Head of caudate nucleus (tissue), 42 donors: Measurements from ENCODE around the gene IGSF9.
A peak's percentile ranks its signal among the peaks of the same experiment; 100 is the strongest.
"Not testable (repeated sequence)": the region's sequence is repeated elsewhere in the genome, so short reads cannot be mapped to it uniquely, and the experiment has no call there.

Experiments
- DNase-seq, 42 donors: peaks; one replicate each; pipeline versions ENCODE4 v3.0.0 to v3.0.0-alpha.2; 2020 to 2021; ENCODE audit warnings: mixed read lengths in 7 of 42
- intact Hi-C: fragments of 100-400 bp; cut with DNase I; formaldehyde crosslinking; loops from one replicate; pipeline ENCODE4 v1.15.0; 2022

Gene IGSF9

DNA sequence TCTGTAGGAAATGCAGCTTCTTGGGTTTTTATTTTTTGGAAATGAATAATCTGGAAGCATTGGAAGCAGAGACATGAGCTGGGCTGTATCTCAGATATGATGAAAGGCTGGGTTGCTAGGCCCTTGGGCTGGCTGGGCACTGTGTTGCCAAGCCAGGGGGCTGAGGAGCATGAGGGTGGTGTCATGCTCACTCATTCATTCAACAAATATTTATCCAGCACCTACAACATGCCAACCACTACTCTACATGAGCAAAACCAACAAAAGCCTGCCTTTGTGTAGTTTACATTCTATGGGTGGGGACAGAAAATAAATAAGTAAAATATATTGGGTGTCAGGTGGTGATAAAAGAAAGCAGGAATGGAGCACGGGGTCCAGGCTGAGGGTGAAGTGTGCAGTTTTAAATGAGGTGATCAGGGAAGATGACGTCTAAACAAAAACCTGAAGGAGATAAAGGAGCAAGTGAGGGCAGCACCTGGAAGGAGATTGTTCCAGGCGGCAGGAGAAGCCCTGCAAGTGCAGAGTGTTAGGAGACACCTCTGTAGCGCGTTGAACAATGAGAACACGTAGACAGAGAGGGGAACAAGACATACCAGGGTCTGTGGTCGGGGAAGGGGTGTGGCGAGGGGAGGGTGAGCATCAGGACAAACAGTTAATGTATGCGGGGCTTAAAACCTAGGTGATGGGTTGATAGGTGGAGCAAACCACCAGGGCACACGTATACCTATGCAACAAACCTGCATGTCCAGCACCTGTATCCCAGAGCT, 31.0 kb downstream of the IGSF9 start:
- intact Hi-C loops, result no loop called here
- DNase-seq, result no peak

DNA sequence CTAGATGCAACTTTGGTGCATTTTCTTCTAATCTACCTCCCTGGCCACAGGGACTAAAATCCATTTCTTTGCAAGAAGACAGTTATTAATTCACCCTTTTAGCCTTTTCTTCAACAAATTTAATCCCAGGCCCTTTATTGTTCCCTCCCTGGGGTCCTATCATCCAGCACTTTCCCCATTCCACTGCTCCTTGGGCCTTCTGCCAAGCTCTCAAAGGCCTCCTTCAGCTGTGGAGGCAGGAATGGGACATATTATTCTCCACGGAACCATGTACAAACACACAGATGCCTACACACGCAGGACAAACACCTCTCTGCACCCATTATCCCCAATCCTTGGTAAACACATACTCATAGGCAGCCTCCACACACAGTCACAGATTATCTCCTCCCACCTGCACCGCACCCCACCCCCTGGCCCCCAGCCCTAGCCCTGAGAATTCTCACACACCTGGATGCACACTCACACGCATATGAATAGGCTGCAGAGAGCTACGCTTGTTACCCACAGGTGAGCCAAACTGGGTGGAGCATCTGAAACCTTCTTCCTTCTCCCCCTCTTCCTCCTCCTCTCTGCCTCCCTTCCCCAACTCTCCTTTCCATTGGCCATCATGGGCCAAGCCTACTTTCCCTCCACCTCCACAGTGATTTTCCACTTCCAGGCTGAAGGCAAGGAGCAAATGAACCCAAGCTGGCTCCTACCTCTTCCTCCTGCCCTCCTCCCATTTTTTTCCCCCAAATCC, 31.8 kb downstream of the IGSF9 start:
- DNase-seq, result no peak
- intact Hi-C loops, result no loop called here

DNA sequence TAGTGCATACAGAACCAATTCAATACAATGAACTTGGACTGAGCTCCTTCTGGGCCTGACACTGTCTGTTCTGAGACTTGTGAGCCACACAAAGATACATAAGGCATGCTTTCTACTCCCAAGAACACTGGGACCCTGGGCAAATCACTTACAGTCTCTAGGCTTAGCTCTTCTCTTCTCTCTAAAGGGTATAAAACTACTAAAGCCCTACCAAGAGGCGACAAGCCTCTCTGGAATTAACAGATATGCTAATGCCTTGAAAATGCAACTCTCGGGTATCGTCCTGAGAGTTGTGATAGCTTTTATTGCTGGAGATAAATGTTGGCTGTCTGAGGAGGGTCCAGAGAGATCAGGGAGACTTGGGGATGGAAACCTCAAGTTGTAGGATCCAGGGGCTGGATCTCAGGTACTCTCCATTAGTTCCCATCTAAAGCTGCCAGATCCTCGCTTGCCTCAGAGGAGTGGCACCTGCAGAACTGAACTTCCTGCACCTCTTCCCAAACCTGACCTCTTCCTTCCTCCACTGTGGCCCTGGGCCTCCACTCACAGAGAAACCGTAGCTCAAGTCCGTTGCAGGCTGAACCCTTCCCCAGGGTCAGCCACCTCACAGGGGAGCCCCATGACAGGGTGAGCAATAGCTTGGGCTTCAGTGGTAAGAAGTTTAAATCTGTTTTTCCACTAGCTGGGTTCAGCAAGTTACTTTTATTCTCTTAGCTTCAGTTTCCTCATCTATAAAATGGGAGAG, 33.9 kb downstream of the IGSF9 start:
- intact Hi-C loops, result no loop called here
- DNase-seq, result no peak

DNA sequence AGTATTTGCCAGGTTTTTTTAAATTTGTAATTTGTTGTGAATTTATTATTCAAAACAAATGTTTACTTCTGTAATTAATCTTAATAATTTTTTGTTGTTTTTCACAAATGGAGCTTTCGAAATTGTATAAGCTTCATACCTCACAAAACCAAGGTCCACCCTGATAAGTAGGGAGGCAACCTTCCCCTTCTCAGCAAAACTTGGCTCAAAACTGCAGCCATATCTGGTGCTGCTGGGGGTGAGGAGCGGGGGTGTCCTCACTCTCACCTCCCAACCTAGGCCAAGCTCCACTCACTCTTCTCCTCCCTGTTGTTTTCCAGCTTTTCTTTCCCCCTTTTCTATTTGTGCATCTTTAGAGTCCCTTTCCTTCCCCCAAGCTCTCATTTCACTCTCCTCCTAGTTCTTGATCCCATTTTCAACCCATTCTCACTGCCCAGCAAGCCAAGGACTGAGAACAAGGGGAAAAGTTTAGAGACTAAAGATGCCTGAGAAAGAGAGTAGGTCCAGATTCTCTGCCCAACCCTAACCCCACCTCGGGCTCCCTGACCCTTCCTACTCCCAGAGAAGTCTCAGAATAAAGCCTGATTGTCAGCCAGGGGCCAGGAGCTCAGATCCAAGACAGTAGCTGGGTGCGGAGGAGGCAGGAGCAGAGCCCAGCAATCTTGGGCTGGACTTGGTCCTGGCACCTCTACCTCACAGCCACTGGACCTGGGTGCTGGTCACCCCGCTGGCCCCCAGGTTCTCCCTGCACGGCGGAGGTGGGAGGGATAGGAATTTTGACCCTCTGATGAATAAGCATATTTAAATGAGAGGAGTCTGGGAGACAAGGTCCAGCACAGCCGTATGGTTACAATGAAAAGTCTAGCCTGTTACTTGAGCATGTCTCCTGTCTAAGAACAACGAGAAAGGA, 37.1 kb downstream of the IGSF9 start:
- no peak for DNase-seq
- intact Hi-C loops, result no loop called here

DNA sequence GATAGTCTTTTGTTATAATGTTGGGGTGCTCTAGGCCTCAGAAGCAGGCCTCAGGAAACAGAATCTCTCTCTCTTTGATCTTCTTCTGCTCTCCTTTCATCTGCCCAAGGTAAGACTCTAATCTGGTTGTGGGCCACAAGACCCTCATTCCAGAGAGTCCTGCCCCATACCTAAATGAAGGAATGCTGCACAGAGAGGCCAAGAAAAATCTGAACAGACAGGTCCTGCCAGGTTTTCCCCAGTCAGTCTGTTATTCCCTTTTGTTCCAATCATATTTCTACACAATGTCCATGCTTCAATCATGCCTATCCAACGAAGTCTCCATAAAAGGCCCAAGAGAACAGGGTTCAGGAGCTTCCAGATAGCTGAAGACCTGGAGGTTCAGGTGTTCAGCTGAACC, 38.5 kb downstream of the IGSF9 start:
- DNase-seq, result no peak
- intact Hi-C loops, result no loop called here

DNA sequence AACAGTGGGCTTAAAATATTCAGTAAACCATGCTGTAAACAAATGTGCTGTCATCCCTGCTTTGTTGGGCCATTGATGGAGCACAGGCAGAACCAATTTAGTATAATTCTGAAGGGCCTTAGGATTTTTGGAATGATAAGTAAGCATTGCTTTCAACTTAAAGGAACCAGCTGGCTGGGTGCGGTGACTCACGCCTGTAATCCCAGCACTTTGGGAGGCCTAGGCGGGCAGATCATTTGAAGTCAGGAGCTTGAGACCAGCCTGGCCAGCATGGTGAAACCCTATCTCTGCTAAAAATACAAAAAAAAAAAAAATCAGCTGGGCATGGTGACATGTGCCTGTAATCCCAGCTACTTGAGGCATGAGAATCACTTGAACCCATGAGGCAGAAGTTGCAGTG, 41.4 kb downstream of the IGSF9 start:
- DNase-seq, intact Hi-C loops: not testable (repeated sequence)

DNA sequence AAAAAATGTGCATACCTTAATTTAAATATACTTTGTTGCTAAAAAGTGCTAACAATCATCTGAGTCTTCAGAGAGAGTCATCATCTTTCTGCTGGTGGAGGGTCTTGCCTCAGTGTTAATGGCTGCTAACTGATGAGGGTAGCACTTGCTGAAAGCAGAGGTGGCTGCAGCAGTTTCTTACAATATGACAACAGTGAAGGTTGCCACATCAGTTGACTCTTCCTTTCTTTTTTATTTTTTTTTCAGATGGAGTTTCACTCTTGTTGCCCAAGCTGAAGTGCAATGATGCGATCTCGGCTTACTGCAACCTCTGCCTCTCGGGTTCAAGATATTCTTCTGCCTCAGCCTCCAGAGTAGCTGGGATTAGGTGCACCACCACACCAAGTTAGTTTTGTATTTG, 42.9 kb downstream of the IGSF9 start:
- intact Hi-C loops, result no loop called here
- no peak for DNase-seq

DNA sequence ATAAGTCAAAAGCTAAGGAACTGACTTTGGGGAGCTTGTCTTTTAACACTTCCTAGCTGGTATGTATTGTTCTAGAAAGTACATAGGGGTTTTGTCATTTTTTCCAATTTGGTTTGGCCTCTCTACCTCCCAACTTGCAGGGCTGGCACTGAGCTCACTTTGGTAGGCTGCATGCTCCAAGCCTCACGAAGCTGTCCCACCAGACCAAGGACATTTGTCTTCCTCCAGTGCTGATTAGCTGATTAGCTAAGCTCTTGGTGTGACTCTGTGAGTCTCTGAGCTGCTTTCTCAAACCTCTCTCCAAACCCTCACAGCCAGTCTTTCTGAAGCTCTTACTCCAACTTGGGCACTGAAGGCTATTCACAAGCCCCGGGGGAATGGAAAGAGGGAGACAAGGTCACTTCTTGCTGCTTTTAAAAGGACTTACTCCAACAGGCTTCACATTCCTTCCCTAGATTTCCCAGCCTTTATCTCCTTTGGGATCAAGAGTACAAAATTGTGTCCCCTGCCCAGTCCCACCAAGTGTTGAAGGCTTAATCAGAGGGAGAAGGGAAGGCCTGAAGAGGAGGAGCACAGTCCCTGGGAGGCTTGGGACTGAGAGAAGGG, 44.6 kb downstream of the IGSF9 start:
- intact Hi-C loops, result no loop called here
- DNase-seq, result no peak

DNA sequence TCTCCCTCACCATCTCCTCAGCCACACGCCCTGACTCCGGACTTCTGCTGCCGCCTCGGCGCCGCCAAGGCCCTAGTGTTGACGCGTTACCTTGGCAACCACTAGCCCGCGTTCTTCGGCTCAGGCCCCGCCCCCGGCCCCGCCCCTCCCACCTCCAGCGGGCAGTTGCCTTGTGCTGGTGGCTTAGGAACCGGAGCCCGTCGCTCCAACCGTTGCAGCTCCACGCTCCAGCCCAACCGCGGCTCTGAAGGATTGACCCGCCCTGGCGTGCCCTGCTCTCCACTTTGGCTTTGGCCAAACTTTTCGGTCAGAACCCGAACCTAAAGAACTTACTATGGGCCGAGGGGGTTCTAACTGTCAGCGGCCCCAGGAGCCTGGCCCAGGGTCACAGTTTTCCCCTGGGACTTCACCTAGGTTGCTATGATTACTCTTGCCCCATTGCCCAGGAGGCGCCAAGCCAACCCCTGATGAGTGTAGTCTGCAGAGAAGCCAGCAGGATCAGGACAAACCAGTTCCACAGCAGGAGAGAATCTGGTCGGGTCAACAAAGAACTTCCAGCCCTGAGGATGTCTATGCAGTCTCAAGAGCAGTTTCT, 45.2 kb downstream of the IGSF9 start, which contains the start of gene CFAP45:
TSS of gene CFAP45 (minus strand) at position 80 of the 595 bp plus-strand sequence. CDS start at position 13, 67 bp downstream.
- peak in 1 of 42 donors; percentile 38 for DNase-seq
- intact Hi-C loops, result no loop called here

DNA sequence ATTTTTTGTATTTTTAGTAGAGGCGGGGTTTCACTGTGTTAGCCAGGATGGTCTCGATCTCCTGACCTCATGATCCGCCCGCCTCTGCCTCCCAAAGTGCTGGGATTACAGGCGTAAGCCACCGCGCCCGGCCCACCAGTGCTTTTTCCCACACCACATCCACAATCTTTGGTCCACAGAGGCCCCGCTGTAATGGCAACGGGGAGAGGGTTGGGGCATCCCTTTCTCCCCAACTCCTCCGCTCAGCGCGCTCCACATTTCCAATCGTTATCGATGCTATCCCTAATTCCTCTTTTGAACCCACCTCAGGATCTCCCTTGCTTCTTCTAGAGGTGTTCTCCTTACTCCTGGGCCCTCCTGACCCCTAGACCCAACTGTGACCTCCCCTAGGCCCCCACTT, 45.8 kb downstream of the IGSF9 start:
- intact Hi-C loops, DNase-seq: not testable (repeated sequence)

DNA sequence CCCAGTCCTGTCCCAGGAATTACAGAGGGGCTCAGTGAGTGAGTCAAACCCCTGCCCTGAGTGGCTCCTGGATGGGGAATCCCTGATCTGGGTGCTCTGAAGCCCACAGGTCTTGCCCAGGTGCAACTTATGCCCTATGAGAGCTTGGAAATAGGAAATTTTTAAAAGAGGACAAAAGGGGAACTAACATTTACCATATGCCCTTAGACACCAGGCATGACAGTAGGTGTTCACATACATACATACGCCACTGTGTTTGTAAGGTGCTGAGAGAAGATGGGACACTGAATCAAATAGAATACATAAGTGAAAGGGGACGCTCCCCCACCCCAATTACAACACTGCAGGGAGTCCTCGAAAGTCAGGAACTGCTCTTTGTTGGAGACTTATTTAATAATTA, 46.9 kb downstream of the IGSF9 start:
- no peak for DNase-seq
- intact Hi-C loops, result no loop called here

DNA sequence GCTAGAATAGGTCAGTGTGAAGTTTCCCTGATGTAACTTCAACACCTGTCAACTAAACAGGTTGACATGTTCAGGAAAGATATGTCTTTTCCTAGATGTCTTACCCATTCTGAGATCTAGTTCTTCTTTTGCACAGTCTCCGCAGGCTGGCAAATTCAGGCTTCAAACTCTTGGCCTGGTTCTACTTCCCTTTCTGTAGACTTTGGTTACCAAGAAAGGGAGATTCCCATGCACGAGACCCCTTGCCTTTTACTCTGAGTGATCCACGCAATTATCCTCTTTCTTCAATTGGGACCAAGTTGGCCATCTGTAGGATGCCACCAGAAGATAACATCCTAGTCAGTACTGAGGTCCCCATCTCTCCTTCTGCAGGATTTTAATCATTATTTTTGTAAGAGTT, 47.5 kb downstream of the IGSF9 start:
- intact Hi-C loops, result no loop called here
- no peak for DNase-seq

DNA sequence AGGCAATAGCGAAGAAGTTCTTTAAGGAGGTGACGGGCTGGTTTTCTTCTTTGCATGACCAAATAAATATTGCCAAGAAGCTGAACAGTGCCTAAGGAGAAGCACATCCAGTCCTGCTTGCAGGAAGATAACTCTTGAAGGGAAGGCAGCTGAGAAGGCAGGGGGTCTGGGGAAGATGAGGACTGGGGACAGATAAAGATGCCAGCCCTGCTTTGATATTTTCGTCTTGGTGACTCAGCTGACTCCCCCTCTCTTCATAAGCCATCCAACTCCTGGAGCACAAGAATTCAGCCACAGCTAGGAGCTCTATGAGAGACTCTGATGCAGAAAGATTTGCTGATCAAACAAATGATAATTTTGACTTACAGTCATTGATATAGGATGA, 48.9 kb downstream of the IGSF9 start:
- intact Hi-C loops, result no loop called here

DNA sequence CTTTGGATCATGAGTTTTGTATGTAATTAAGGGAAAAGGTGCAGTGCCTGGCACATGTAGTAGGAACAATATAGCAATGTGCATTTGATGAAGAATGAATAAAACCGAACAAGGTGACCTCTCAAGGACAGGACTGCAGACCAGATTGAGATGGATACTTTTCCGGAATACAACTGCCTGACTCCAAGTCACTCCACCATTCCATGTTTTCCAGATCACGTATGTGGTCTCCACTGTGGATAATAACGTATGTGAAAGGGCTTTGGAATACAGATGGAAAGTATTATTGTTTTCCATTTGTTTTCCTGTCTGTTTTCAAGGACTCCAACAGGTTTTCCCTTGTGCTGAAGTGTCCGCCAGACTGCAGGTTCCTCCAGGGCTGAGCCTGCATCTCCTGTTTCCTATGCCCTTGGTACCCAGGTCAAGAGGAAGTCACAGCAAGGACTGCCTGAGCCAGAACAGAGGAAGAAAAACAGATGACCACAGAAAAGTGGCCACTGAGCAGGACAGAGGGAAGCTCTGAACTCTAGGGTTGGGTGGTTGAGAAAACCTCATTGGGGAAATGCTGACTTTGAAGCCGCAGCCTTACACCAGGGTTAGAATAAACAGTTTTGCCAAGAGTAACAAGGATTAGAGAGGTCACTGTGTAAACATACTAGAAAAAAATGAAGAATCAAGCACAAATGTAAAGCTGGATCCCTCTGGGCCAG, 49.4 kb downstream of the IGSF9 start:
- DNase-seq, result peak in 10 of 42 donors; percentile 9 to 46 (median 22)
- intact Hi-C loops, result no loop called here

More for the DNA sequence above, 48.9 kb downstream of the IGSF9 start:
- no peak for DNase-seq

DNA sequence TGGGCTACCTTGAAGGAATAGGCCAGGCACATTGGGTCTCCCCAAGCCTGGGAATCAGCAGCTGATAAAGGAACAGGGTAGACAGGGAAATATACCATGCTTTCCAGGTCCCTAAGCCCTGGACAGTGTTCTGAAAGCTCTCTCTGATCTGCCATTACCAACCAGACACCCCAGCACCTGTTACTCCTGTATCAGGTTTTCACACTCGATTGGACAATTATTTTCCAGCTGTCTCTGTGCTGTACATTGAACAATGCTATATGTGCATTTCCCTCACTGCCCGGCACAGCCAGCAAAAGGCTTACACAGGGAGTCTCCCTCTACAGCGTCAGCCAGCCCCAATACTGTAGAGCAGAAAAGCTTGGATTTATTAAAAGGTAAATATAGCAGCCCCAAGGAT, 50.1 kb downstream of the IGSF9 start:
- intact Hi-C loops, result no loop called here

DNA sequence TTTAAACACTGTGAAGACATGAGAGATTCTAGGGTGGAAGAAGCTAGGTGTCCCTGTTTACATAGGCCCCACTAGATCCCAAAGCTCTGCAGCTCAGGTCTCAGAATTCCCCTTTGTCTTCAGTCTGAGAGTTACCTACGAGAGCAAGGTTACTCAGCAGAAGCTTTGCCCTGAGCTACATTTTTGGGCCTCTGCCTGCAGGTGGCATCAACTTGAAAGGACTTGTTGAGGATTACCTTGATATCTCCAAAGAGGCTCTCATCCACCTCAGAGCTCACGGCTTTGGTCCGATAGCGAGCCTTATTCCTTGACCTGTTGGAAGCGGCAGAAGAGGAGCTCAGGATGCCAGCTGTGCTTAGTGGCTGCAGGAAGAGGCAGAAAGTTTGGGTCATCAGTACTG, 52.5 kb downstream of the IGSF9 start:
- DNase-seq, result no peak
- intact Hi-C loops, result loop anchor here (5.0 kb wide), 1 partner anchor 96 kb away; no protein-coding TSS in a partner anchor

More for the DNA sequence above, 50.1 kb downstream of the IGSF9 start:
- no peak for DNase-seq
